HepG2 (cell line): Measurements from ENCODE around the gene DCHS2. TPM values are rescaled to one million over a fixed set of nuclear protein-coding genes. Genes with fewer than 3 reads are reported as not detected.

ENCODE experiments used
- ATAC-seq: fragments of 200-7000 bp; cut with Tn5 transposase; 3 replicates; pipeline ENCODE4 v1.9.1; 2020; ENCODE audit warnings: mild to moderate bottlenecking, moderate library complexity
- BruUV-seq: library from RNA; stranded (reverse); fragments of 400-500 nt; replicated peaks from 2 replicates; lab custom pipeline; 2021; lab: Mats Ljungman, UMichigan
- CTCF ChIA-PET: fragments of 300-600 bp; formaldehyde crosslinking; extraction: SDS; loops from one replicate; lab custom pipeline; 2021; ENCODE audit warnings: low total read pairs, inconsistent platforms, low intra/inter-chr PET ratio; lab: Yijun Ruan, JAX
- POLR2A ChIA-PET: fragments of 350-600 bp; sonication (Branson Sonifier 250); formaldehyde crosslinking; loops from one replicate; lab custom pipeline; 2020; ENCODE audit warnings: antibody characterized with exemption, inconsistent platforms; lab: Yijun Ruan, JAX
- DNase-seq: peaks from one replicate; pipeline ENCODE4 v3.0.0-alpha.2; 2015; ENCODE audit warnings: low spot score
- FAIRE-seq: peaks from 3 replicates; lab custom pipeline; 2011; peaks lifted over from hg19 to GRCh38; lab: Jason Lieb, UNC
- H2AFZ ChIP-seq: one replicate; pipeline ENCODE4 v1.6.1; 2011; ENCODE audit warnings: low read length, inconsistent platforms
- H3K27ac ChIP-seq: fragments of 300-600 bp; 3 replicates; pipeline ENCODE4 v1.8.0; 2011; ENCODE audit warnings: mixed run types, mild to moderate bottlenecking, mixed read lengths, low read length, inconsistent platforms; ENCODE audit not compliant: insufficient read depth; ENCODE audit errors: extremely low read length
- H3K27me3 ChIP-seq, 2 experiments: fragments of 200-600 bp in 1 of 2; 2 replicates in 1 of 2; 3 replicates in 1 of 2; pipeline versions ENCODE4 v1.6.0 to v1.8.0; 2011; ENCODE audit warnings: low read length in 2 of 2, mild to moderate bottlenecking in 2 of 2, moderate library complexity in 2 of 2, inconsistent platforms in 1 of 2; ENCODE audit not compliant: insufficient read depth in 2 of 2, control insufficient read depth in 1 of 2
- H3K36me3 ChIP-seq, 2 experiments: fragments of 200-600 bp in 1 of 2; replicated peaks in 1 of 2; 2 replicates in 1 of 2; 3 replicates in 1 of 2; pipeline versions ENCODE4 v1.5.1 to v1.8.0; 2011; ENCODE audit warnings: low read length in 2 of 2, inconsistent platforms in 1 of 2; ENCODE audit not compliant: insufficient read depth in 2 of 2, control insufficient read depth in 1 of 2
- H3K4me1 ChIP-seq: 2 replicates; pipeline ENCODE4 v1.5.1; 2012; ENCODE audit warnings: low read length, inconsistent platforms; ENCODE audit not compliant: insufficient read depth
- H3K4me2 ChIP-seq: 2 replicates; pipeline ENCODE4 v1.6.0; 2011; ENCODE audit warnings: low read depth, low read length, inconsistent platforms
- H3K4me3 ChIP-seq, 3 experiments: fragments of 200-600 bp in 1 of 3; sonication (generic), shearing (Covaris generic) in 1 of 3; replicated peaks in 1 of 3; 2 replicates each; pipeline ENCODE4 v1.5.1; 2011 to 2016; ENCODE audit warnings: low read length in 3 of 3, inconsistent platforms in 2 of 3, low read depth in 2 of 3, mild to moderate bottlenecking in 2 of 3, control low read depth in 1 of 3, mixed read lengths in 1 of 3; ENCODE audit not compliant: insufficient read depth in 1 of 3
- H3K79me2 ChIP-seq: one replicate; pipeline ENCODE4 v1.6.1; 2011; ENCODE audit warnings: low read length, inconsistent platforms; ENCODE audit not compliant: insufficient read depth
- H3K9ac ChIP-seq: 2 replicates; pipeline ENCODE4 v1.6.0; 2011; ENCODE audit warnings: mild to moderate bottlenecking, low read depth, low read length, inconsistent platforms; ENCODE audit not compliant: insufficient read depth
- H3K9me3 ChIP-seq: 2 replicates; pipeline ENCODE4 v1.5.1; 2012; ENCODE audit warnings: mild to moderate bottlenecking, low read length
- H4K20me1 ChIP-seq: 2 replicates; pipeline ENCODE4 v1.6.0; 2011; ENCODE audit warnings: inconsistent platforms, mild to moderate bottlenecking, low read length, moderate library complexity; ENCODE audit not compliant: insufficient read depth
- ARNT ChIP-seq: fragments of 450-650 bp; IDR thresholded peaks from 2 replicates; pipeline ENCODE4 v1.6.1; 2017
- CBFB ChIP-seq: sonication (generic); formaldehyde crosslinking; IDR thresholded peaks from 2 replicates; pipeline ENCODE4 v1.4.0; 2020; ENCODE audit warnings: missing genetic modification reagents
- CHD2 ChIP-seq: IDR thresholded peaks from 2 replicates; pipeline ENCODE4 v1.6.1; 2011; ENCODE audit warnings: low read depth, low read length, improper control_type of control experiment
- DPF2 ChIP-seq: sonication (generic); formaldehyde crosslinking; IDR thresholded peaks from 2 replicates; pipeline ENCODE4 v1.4.0; 2020; ENCODE audit warnings: mild to moderate bottlenecking, low read depth, missing genetic modification reagents, borderline replicate concordance
- GATA4 ChIP-seq: sonication (generic); IDR thresholded peaks from 2 replicates; pipeline ENCODE4 v1.6.1; 2016; ENCODE audit warnings: antibody characterized with exemption, low read depth, borderline replicate concordance
- ISL2 ChIP-seq: sonication (generic); formaldehyde crosslinking; IDR thresholded peaks from 2 replicates; pipeline ENCODE4 v1.5.0; 2020; ENCODE audit warnings: missing genetic modification reagents
- NR2F1 ChIP-seq, 2 experiments: fragments of 450-650 bp in 1 of 2; formaldehyde crosslinking in 1 of 2; IDR thresholded peaks; 2 replicates each; pipeline versions ENCODE4 v1.5.0 to v1.6.1; 2016 to 2020; ENCODE audit warnings: mild to moderate bottlenecking in 1 of 2, missing compliant biosample characterization in 1 of 2, missing genetic modification reagents in 1 of 2, moderate library complexity in 1 of 2
- PCBP2 ChIP-seq: fragments of 200-400 bp; formaldehyde crosslinking; optimal IDR thresholded peaks from 2 replicates; pipeline ENCODE3; 2018; ENCODE audit warnings: low read length, low read depth; ENCODE audit not compliant: poor library complexity, severe bottlenecking
- SIN3B ChIP-seq: fragments of 150-350 bp; IDR thresholded peaks from 2 replicates; pipeline ENCODE4 v1.6.1; 2014; ENCODE audit warnings: low read length
- ZFP37 ChIP-seq: sonication (generic); formaldehyde crosslinking; IDR thresholded peaks from 2 replicates; pipeline ENCODE4 v1.4.0; 2020; ENCODE audit warnings: missing genetic modification reagents, borderline replicate concordance
- ZFP82 ChIP-seq: sonication (generic); formaldehyde crosslinking; IDR thresholded peaks from 2 replicates; pipeline ENCODE4 v1.5.1; 2020; ENCODE audit warnings: mild to moderate bottlenecking, missing genetic modification reagents, borderline replicate concordance
- ZNF766 ChIP-seq: sonication (generic); formaldehyde crosslinking; IDR thresholded peaks from 2 replicates; pipeline ENCODE4 v1.5.0; 2020; ENCODE audit warnings: missing genetic modification reagents, borderline replicate concordance
- WGBS: methylation state at CpG from one replicate; pipeline ENCODE4 v1.1.6; 2017; ENCODE audit warnings: low lambda C conversion rate; 5-methylcytosine and 5-hydroxymethylcytosine counted together
- in situ Hi-C: cut with HindIII; loops from 2 replicates; pipeline ENCODE4 v1.10.0; 2017; ENCODE audit warnings: low pct_unique_long_range_greater_than_20kb; ENCODE audit not compliant: extremely low pct_ligation_motif_present
- intact Hi-C: fragments of 100-400 bp; cut with micrococcal nuclease; formaldehyde crosslinking; loops from one replicate; pipeline ENCODE4 v1.10.0; 2022; ENCODE audit not compliant: unreplicated experiment
- polyA plus RNA-seq, 8 experiments: library from polyadenylated mRNA; depleted of rRNA in 3 of 8; stranded (reverse) in 7 of 8; unstranded in 1 of 8; fragments of >200 nt; fragmentation: Illumina TruSeq in 4 of 8; extraction: Trizol in 4 of 8; gene quantifications; 2 replicates each; pipeline versions ENCODE4 v1.2.1 to v1.2.3, GENCODE V29; 2011 to 2016; ENCODE audit warnings: low read depth in 4 of 8, missing spikeins in 1 of 8, mixed read lengths in 1 of 8; ENCODE audit not compliant: insufficient read depth in 1 of 8
- total RNA-seq, 5 experiments: library from RNA; depleted of rRNA; stranded (reverse); fragments of >200 nt; fragmentation: Illumina TruSeq; extraction: Trizol; gene quantifications; 2 replicates each; pipeline ENCODE4 v1.2.3, GENCODE V29; 2016; ENCODE audit warnings: low read depth in 1 of 5
- TF ChIP-seq, protein P1 (sequence below): sonication (generic); formaldehyde crosslinking; IDR thresholded peaks from 2 replicates; pipeline ENCODE4 v1.4.0; 2020; ENCODE audit warnings: missing genetic modification reagents
- TF ChIP-seq, protein P2 (sequence below): sonication (generic); formaldehyde crosslinking; IDR thresholded peaks from 2 replicates; pipeline ENCODE4 v1.5.0; 2020; ENCODE audit warnings: mild to moderate bottlenecking, missing genetic modification reagents
- TF ChIP-seq, protein P3 (sequence below), 2 experiments: fragments of 450-650 bp in 1 of 2; sonication (generic) in 1 of 2; formaldehyde crosslinking; IDR thresholded peaks; 2 replicates each; pipeline versions ENCODE4 v1.5.0 to v1.8.0; 2020 to 2022; ENCODE audit warnings: mild to moderate bottlenecking in 1 of 2, missing genetic modification reagents in 1 of 2

DCHS2 gene
- total and polyA plus RNA-seq, 2 of the 13 experiments (the other 11 are each of a cell fraction or from before 2014, with no cell fraction given): 0.03 TPM; not detected in 1

DNA sequence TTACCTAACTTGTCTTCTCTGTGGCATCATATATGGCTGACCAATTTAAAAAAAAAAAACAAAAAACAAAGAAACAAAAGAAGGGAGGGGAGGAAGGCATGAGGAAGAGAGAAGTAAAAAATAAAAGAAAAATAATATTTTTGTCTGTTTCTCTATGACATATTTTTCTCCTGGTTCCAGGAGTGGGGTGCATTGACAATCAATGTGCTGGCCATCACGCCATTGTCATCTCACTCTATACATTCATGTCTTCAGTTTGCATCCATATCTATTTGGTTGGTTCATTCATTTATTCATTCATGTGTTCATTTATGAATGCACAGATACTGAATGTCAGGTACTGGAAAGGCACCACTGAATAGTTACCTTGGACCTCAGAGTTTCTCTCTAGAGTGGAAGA lies 183.4 kb downstream of the DCHS2 start:
- Histone ChIP-seq H3K4me3 (no peak overlapping the region), H3K9me3 (no peaks in the 10 kb centered on the region), H3K27ac (no peak overlapping the region), H4K20me1 (no peaks in the 10 kb centered on the region), H3K27me3 (no peaks in the 10 kb centered on the region), H2AFZ (no peak overlapping the region), H3K4me2 (no peak overlapping the region), H3K79me2 (no peaks in the 10 kb centered on the region), H3K9ac (no peak overlapping the region), H3K36me3 (no peaks in the 10 kb centered on the region), H3K4me1 (no peaks in the 10 kb centered on the region)
- DNase-seq (no peak), ATAC-seq (no peak), FAIRE-seq (no peak)
- POLR2A ChIA-PET: no interaction called here
- intact Hi-C loops: no loop called here
- 0% methylated on average over 1 of the region's 1 CpG for WGBS
- CTCF ChIA-PET: no interaction called here
- TF ChIP-seq PCBP2 (no peak), ZFP37 (CRISPR knock-in tag) (no peak), GATA4 (no peak), ZNF766 (CRISPR knock-in tag) (no peak), CHD2 (no peak), ZFP82 (CRISPR knock-in tag) (no peak), SIN3B (no peak), DPF2 (CRISPR knock-in tag) (no peak), ARNT (no peak), NR2F1 (CRISPR knock-in tag; IDR thresholded peaks at IDR 0.05) (no peak), CBFB (CRISPR knock-in tag) (no peak), ISL2 (CRISPR knock-in tag) (no peak)
- TF ChIP-seq, protein P1, sequence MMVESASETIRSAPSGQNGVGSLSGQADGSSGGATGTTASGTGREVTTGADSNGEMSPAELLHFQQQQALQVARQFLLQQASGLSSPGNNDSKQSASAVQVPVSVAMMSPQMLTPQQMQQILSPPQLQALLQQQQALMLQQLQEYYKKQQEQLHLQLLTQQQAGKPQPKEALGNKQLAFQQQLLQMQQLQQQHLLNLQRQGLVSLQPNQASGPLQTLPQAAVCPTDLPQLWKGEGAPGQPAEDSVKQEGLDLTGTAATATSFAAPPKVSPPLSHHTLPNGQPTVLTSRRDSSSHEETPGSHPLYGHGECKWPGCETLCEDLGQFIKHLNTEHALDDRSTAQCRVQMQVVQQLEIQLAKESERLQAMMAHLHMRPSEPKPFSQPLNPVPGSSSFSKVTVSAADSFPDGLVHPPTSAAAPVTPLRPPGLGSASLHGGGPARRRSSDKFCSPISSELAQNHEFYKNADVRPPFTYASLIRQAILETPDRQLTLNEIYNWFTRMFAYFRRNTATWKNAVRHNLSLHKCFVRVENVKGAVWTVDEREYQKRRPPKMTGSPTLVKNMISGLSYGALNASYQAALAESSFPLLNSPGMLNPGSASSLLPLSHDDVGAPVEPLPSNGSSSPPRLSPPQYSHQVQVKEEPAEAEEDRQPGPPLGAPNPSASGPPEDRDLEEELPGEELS: no peak
- TF ChIP-seq, protein P2, sequence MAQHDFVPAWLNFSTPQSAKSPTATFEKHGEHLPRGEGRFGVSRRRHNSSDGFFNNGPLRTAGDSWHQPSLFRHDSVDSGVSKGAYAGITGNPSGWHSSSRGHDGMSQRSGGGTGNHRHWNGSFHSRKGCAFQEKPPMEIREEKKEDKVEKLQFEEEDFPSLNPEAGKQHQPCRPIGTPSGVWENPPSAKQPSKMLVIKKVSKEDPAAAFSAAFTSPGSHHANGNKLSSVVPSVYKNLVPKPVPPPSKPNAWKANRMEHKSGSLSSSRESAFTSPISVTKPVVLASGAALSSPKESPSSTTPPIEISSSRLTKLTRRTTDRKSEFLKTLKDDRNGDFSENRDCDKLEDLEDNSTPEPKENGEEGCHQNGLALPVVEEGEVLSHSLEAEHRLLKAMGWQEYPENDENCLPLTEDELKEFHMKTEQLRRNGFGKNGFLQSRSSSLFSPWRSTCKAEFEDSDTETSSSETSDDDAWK (CRISPR knock-in tag): no peak
- TF ChIP-seq, protein P3, sequence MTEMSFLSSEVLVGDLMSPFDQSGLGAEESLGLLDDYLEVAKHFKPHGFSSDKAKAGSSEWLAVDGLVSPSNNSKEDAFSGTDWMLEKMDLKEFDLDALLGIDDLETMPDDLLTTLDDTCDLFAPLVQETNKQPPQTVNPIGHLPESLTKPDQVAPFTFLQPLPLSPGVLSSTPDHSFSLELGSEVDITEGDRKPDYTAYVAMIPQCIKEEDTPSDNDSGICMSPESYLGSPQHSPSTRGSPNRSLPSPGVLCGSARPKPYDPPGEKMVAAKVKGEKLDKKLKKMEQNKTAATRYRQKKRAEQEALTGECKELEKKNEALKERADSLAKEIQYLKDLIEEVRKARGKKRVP (CRISPR knock-in tag; IDR thresholded peaks at IDR 0.05): no peak
- no TSS peak for BruUV-seq
- in situ Hi-C loops: no loop called here
